ENCODE data around the gene KDM8. TPM values are rescaled to one million over a fixed set of nuclear protein-coding genes. Genes with fewer than 3 reads are reported as not detected.

KDM8 gene
- total RNA-seq, 1 experiment from 2014 or later = 12.2 TPM

GRCh38 chr16:27181019-27181790, 22.1 kb upstream of the KDM8 start:
- no peaks in the 10 kb centered on the region for H3K36me3 ChIP-seq (replicated peaks; ENCODE audit: control insufficient read depth, insufficient read depth, low read length)
- H3K4me3 ChIP-seq (ENCODE audit: insufficient read depth, low read depth, low read length) = no peak overlapping the region
- peak; percentile 43 for DNase-seq
- no peaks in the 10 kb centered on the region for H3K27me3 ChIP-seq (ENCODE audit: control insufficient read depth, insufficient read depth, low read length)

- H3K4me3 ChIP-seq (ENCODE audit: insufficient read depth, low read depth, low read length) = no peak overlapping the region
- DNase-seq = no peak
- H3K27me3 ChIP-seq (ENCODE audit: control insufficient read depth, insufficient read depth, low read length) = no peaks in the 10 kb centered on the region
- H3K36me3 ChIP-seq (replicated peaks; ENCODE audit: control insufficient read depth, insufficient read depth, low read length) = no peaks in the 10 kb centered on the region
These were observed 20.4 kb upstream of the KDM8 start for GRCh38 chr16:27182906-27183405.

GRCh38 chr16:27185776-27186130, 17.6 kb upstream of the KDM8 start:
- no peaks in the 10 kb centered on the region for H3K36me3 ChIP-seq (replicated peaks; ENCODE audit: control insufficient read depth, insufficient read depth, low read length)
- H3K4me3 ChIP-seq (ENCODE audit: insufficient read depth, low read depth, low read length) = no peak overlapping the region
- no peak for DNase-seq
- H3K27me3 ChIP-seq (ENCODE audit: control insufficient read depth, insufficient read depth, low read length) = no peaks in the 10 kb centered on the region

- no peak for DNase-seq
- no peaks in the 10 kb centered on the region for H3K27me3 ChIP-seq (ENCODE audit: control insufficient read depth, insufficient read depth, low read length)
- no peak overlapping the region for H3K4me3 ChIP-seq (ENCODE audit: insufficient read depth, low read depth, low read length)
- no peaks in the 10 kb centered on the region for H3K36me3 ChIP-seq (replicated peaks; ENCODE audit: control insufficient read depth, insufficient read depth, low read length)
These were observed 14.7 kb upstream of the KDM8 start for GRCh38 chr16:27188633-27189032.

GRCh38 chr16:27189335-27189972, 13.9 kb upstream of the KDM8 start:
- H3K36me3 ChIP-seq (replicated peaks; ENCODE audit: control insufficient read depth, insufficient read depth, low read length) = no peaks in the 10 kb centered on the region
- H3K4me3 ChIP-seq (ENCODE audit: insufficient read depth, low read depth, low read length) = no peak overlapping the region
- no peaks in the 10 kb centered on the region for H3K27me3 ChIP-seq (ENCODE audit: control insufficient read depth, insufficient read depth, low read length)
- no peak for DNase-seq

- no peaks in the 10 kb centered on the region for H3K27me3 ChIP-seq (ENCODE audit: control insufficient read depth, insufficient read depth, low read length)
- H3K36me3 ChIP-seq (replicated peaks; ENCODE audit: control insufficient read depth, insufficient read depth, low read length) = no peaks in the 10 kb centered on the region
- no peak overlapping the region for H3K4me3 ChIP-seq (ENCODE audit: insufficient read depth, low read depth, low read length)
- no peak for DNase-seq
These were observed 12.9 kb upstream of the KDM8 start for GRCh38 chr16:27190316-27190871.

- H3K36me3 ChIP-seq (replicated peaks; ENCODE audit: control insufficient read depth, insufficient read depth, low read length) = no peaks in the 10 kb centered on the region
- H3K4me3 ChIP-seq (ENCODE audit: insufficient read depth, low read depth, low read length) = no peak overlapping the region
- no peaks in the 10 kb centered on the region for H3K27me3 ChIP-seq (ENCODE audit: control insufficient read depth, insufficient read depth, low read length)
- DNase-seq = no peak
These were observed 11.9 kb upstream of the KDM8 start for GRCh38 chr16:27191352-27191924.

GRCh38 chr16:27193300-27193990, 9.9 kb upstream of the KDM8 start:
- DNase-seq = peak; percentile 46
- Histone ChIP-seq H3K27me3 (ENCODE audit: control insufficient read depth, insufficient read depth, low read length) (no peaks in the 10 kb centered on the region), H3K36me3 (replicated peaks; ENCODE audit: control insufficient read depth, insufficient read depth, low read length) (no peaks in the 10 kb centered on the region), H3K4me3 (ENCODE audit: insufficient read depth, low read depth, low read length) (no peak overlapping the region)

GRCh38 chr16:27195076-27195741, 8.1 kb upstream of the KDM8 start:
- DNase-seq = no peak
- no peaks in the 10 kb centered on the region for H3K27me3 ChIP-seq (ENCODE audit: control insufficient read depth, insufficient read depth, low read length)
- H3K4me3 ChIP-seq (ENCODE audit: insufficient read depth, low read depth, low read length) = no peak overlapping the region
- H3K36me3 ChIP-seq (replicated peaks; ENCODE audit: control insufficient read depth, insufficient read depth, low read length) = no peaks in the 10 kb centered on the region

- no peak overlapping the region for H3K4me3 ChIP-seq (ENCODE audit: insufficient read depth, low read depth, low read length)
- H3K27me3 ChIP-seq (ENCODE audit: control insufficient read depth, insufficient read depth, low read length) = no peaks in the 10 kb centered on the region
- no peaks in the 10 kb centered on the region for H3K36me3 ChIP-seq (replicated peaks; ENCODE audit: control insufficient read depth, insufficient read depth, low read length)
- DNase-seq = no peak
These were observed 7.3 kb upstream of the KDM8 start for GRCh38 chr16:27195941-27196595.

GRCh38 chr16:27197004-27197403, 6.3 kb upstream of the KDM8 start:
- Histone ChIP-seq H3K4me3 (ENCODE audit: insufficient read depth, low read depth, low read length) (no peak overlapping the region), H3K36me3 (replicated peaks; ENCODE audit: control insufficient read depth, insufficient read depth, low read length) (no peaks in the 10 kb centered on the region), H3K27me3 (ENCODE audit: control insufficient read depth, insufficient read depth, low read length) (no peaks in the 10 kb centered on the region)
- no peak for DNase-seq

- Histone ChIP-seq H3K36me3 (replicated peaks; ENCODE audit: control insufficient read depth, insufficient read depth, low read length) (no peaks in the 10 kb centered on the region), H3K4me3 (ENCODE audit: insufficient read depth, low read depth, low read length) (no peak overlapping the region), H3K27me3 (ENCODE audit: control insufficient read depth, insufficient read depth, low read length) (no peaks in the 10 kb centered on the region)
- DNase-seq = no peak
These were observed 4.7 kb upstream of the KDM8 start for GRCh38 chr16:27198451-27199234.

GRCh38 chr16:27199235-27199586, 4.1 kb upstream of the KDM8 start:
- no peak overlapping the region for H3K4me3 ChIP-seq (ENCODE audit: insufficient read depth, low read depth, low read length)
- no peaks in the 10 kb centered on the region for H3K27me3 ChIP-seq (ENCODE audit: control insufficient read depth, insufficient read depth, low read length)
- no peak for DNase-seq
- H3K36me3 ChIP-seq (replicated peaks; ENCODE audit: control insufficient read depth, insufficient read depth, low read length) = no peaks in the 10 kb centered on the region
